A549 (cell line): Measurements from ENCODE around the gene BRPF1.

ENCODE experiments used
- BCL3 ChIP-seq: fragments of >200 bp; sonication (Bioruptor Twin); formaldehyde crosslinking; IDR thresholded peaks from 3 replicates; pipeline ENCODE4 v1.6.1; 2016
- CTCF ChIP-seq: fragments of >200 bp; sonication (Bioruptor Twin); formaldehyde crosslinking; IDR thresholded peaks from 3 replicates; pipeline ENCODE4 v1.5.1; 2016
- EP300 ChIP-seq, 2 experiments: fragments of >200 bp; sonication (Bioruptor Twin); formaldehyde crosslinking; IDR thresholded peaks; 2 replicates in 1 of 2; 3 replicates in 1 of 2; pipeline ENCODE4 v1.6.1; 2016 to 2017
- ESRRA ChIP-seq: fragments of 150-350 bp; IDR thresholded peaks from 2 replicates; pipeline ENCODE4 v1.6.1; 2014; ENCODE audit warnings: mild to moderate bottlenecking, low read length, borderline replicate concordance
- HMGXB4 ChIP-seq: fragments of 250-450 bp; sonication (Bioruptor Pico); IDR thresholded peaks from 2 replicates; pipeline ENCODE4 v1.5.0; 2021; ENCODE audit warnings: mild to moderate bottlenecking, moderate library complexity, borderline replicate concordance
- MAFK ChIP-seq: fragments of 450-650 bp; IDR thresholded peaks from 2 replicates; pipeline ENCODE4 v1.6.1; 2014; ENCODE audit not compliant: partially characterized antibody
- NR3C1 ChIP-seq: fragments of >200 bp; sonication (Bioruptor Twin); formaldehyde crosslinking; IDR thresholded peaks from 3 replicates; pipeline ENCODE4 v1.6.1; 2017
- POLR2A ChIP-seq: IDR thresholded peaks from 2 replicates; pipeline ENCODE4 v1.6.1; 2012; ENCODE audit warnings: mild to moderate bottlenecking, low read length
- RAD21 ChIP-seq, 2 experiments: fragments of >200 bp in 1 of 2; sonication (Bioruptor Twin) in 1 of 2; formaldehyde crosslinking in 1 of 2; IDR thresholded peaks in 1 of 2; conservative IDR thresholded peaks in 1 of 2; 2 replicates in 1 of 2; 3 replicates in 1 of 2; pipeline ENCODE4 v1.6.1; 2012 to 2018; ENCODE audit warnings: inconsistent platforms in 1 of 2
- RFX5 ChIP-seq: fragments of 450-650 bp; IDR thresholded peaks from 2 replicates; pipeline ENCODE4 v1.7.1; 2014; ENCODE audit warnings: antibody characterized with exemption, mild to moderate bottlenecking, moderate library complexity
- USF2 ChIP-seq: fragments of 450-650 bp; IDR thresholded peaks from 2 replicates; pipeline ENCODE4 v1.6.1; 2014; ENCODE audit warnings: antibody characterized with exemption

GRCh38 chr3:9700536-9700935, 31.0 kb upstream of the BRPF1 start:
- TF ChIP-seq RAD21 (conservative IDR thresholded peaks at IDR 0.05 in 1 of 2, IDR thresholded peaks at IDR 0.05 in 1 of 2) (no peak), NR3C1 (no peak), ESRRA (no peak), CTCF (no peak), HMGXB4 (CRISPR knock-in tag) (no peak), POLR2A (no peak), RFX5 (no peak), BCL3 (no peak), EP300 (IDR thresholded peaks at IDR 0.05) (no peak), MAFK (no peak), USF2 (no peak)
